ENCODE data around the gene MAP7. TPM values are rescaled to one million over a fixed set of nuclear protein-coding genes. Genes with fewer than 3 reads are reported as not detected.
A peak's percentile ranks its signal among the peaks of the same experiment; 100 is the strongest.

Gene MAP7
- total RNA-seq, 1 donor from 2014 or later = 101 TPM

- H3K27me3 Mint-ChIP-seq = no peaks in the 10 kb centered on the region
- H3K27ac Mint-ChIP-seq = peak overlapping the region; percentile 23
- H3K36me3 Mint-ChIP-seq (ENCODE audit: insufficient read depth) = peaks cover 10% of the 10 kb centered on the region
- H3K4me1 Mint-ChIP-seq (ENCODE audit: low read depth) = peaks cover 36% of the 10 kb centered on the region
- H3K9me3 Mint-ChIP-seq (ENCODE audit: low read depth) = no peaks in the 10 kb centered on the region
- no peak for DNase-seq (ENCODE audit: low spot score, unreplicated experiment)
- no peak overlapping the region for H3K4me3 Mint-ChIP-seq (ENCODE audit: low read depth)
- no peak for TF ChIP-seq CTCF (IDR thresholded peaks at IDR 0.05; ENCODE audit: unreplicated experiment)
Observed at GRCh38 chr6:136429264-136430065, 120.8 kb downstream of the MAP7 start.

- DNase-seq (ENCODE audit: low spot score, unreplicated experiment) = no peak
- Mint-ChIP-seq H3K36me3 (ENCODE audit: insufficient read depth) (peaks cover 12% of the 10 kb centered on the region), H3K4me3 (ENCODE audit: low read depth) (no peak overlapping the region), H3K9me3 (ENCODE audit: low read depth) (no peaks in the 10 kb centered on the region), H3K27me3 (no peaks in the 10 kb centered on the region), H3K4me1 (ENCODE audit: low read depth) (peaks cover 33% of the 10 kb centered on the region), H3K27ac (no peak overlapping the region)
- TF ChIP-seq CTCF (IDR thresholded peaks at IDR 0.05; ENCODE audit: unreplicated experiment) = no peak
Observed at GRCh38 chr6:136427378-136427717, 122.9 kb downstream of the MAP7 start.

GRCh38 chr6:136426627-136427377, 123.4 kb downstream of the MAP7 start:
- TF ChIP-seq CTCF (IDR thresholded peaks at IDR 0.05; ENCODE audit: unreplicated experiment) = no peak
- H3K27me3 Mint-ChIP-seq = no peaks in the 10 kb centered on the region
- no peak overlapping the region for H3K27ac Mint-ChIP-seq
- H3K4me3 Mint-ChIP-seq (ENCODE audit: low read depth) = no peak overlapping the region
- no peaks in the 10 kb centered on the region for H3K9me3 Mint-ChIP-seq (ENCODE audit: low read depth)
- peaks cover 10% of the 10 kb centered on the region for H3K36me3 Mint-ChIP-seq (ENCODE audit: insufficient read depth)
- no peak for DNase-seq (ENCODE audit: low spot score, unreplicated experiment)
- peaks cover 33% of the 10 kb centered on the region for H3K4me1 Mint-ChIP-seq (ENCODE audit: low read depth)

GRCh38 chr6:136425793-136426192, 124.4 kb downstream of the MAP7 start:
- Mint-ChIP-seq H3K9me3 (ENCODE audit: low read depth) (no peaks in the 10 kb centered on the region), H3K27ac (no peak overlapping the region), H3K27me3 (no peaks in the 10 kb centered on the region), H3K4me3 (ENCODE audit: low read depth) (no peak overlapping the region), H3K4me1 (ENCODE audit: low read depth) (peaks cover 30% of the 10 kb centered on the region), H3K36me3 (ENCODE audit: insufficient read depth) (peaks cover 9% of the 10 kb centered on the region)
- DNase-seq (ENCODE audit: low spot score, unreplicated experiment) = no peak
- TF ChIP-seq CTCF (IDR thresholded peaks at IDR 0.05; ENCODE audit: unreplicated experiment) = no peak

- Mint-ChIP-seq H3K9me3 (ENCODE audit: low read depth) (no peaks in the 10 kb centered on the region), H3K36me3 (ENCODE audit: insufficient read depth) (peaks cover 11% of the 10 kb centered on the region), H3K4me1 (ENCODE audit: low read depth) (peaks cover 24% of the 10 kb centered on the region), H3K4me3 (ENCODE audit: low read depth) (no peak overlapping the region), H3K27ac (peak overlapping the region; percentile 17), H3K27me3 (no peaks in the 10 kb centered on the region)
- DNase-seq (ENCODE audit: low spot score, unreplicated experiment) = no peak
- TF ChIP-seq CTCF (IDR thresholded peaks at IDR 0.05; ENCODE audit: unreplicated experiment) = no peak
Observed at GRCh38 chr6:136424901-136425300, 125.3 kb downstream of the MAP7 start.
